Endothelial cell of umbilical vein (primary cell): ENCODE measurements around the gene CSF2. TPM values are rescaled to one million over a fixed set of nuclear protein-coding genes. Genes with fewer than 3 reads are reported as not detected.

Experiments used
- BruUV-seq: library from RNA; stranded (reverse); fragments of 400-500 nt; replicated peaks from 2 replicates; lab custom pipeline; 2021; lab: Mats Ljungman, UMichigan
- CTCF ChIA-PET: fragments of 300-600, 350-600 bp; sonication (Branson Sonifier 250); formaldehyde crosslinking; loops from one replicate; lab custom pipeline; 2021; ENCODE audit warnings: antibody characterized with exemption, inconsistent platforms; lab: Charles Lee
- POLR2A ChIA-PET: fragments of 300-600, 350-600 bp; sonication (Branson Sonifier 250); formaldehyde crosslinking; loops from one replicate; lab custom pipeline; 2021; ENCODE audit warnings: antibody characterized with exemption, inconsistent platforms; lab: Charles Lee
- DNase-seq: peaks from one replicate; pipeline ENCODE4 v3.0.0-alpha.2; 2011; ENCODE audit warnings: low read depth, low spot score
- FAIRE-seq: peaks from 2 replicates; lab custom pipeline; 2011; peaks lifted over from hg19 to GRCh38; lab: Jason Lieb, UNC
- H2AFZ ChIP-seq: 2 replicates; pipeline ENCODE4 v1.6.0; 2012; ENCODE audit warnings: low read depth, low read length, control low read depth, inconsistent platforms
- H3K27ac ChIP-seq: 2 replicates; pipeline ENCODE4 v1.5.1; 2011; ENCODE audit warnings: low read depth, mild to moderate bottlenecking, control low read depth, low read length, moderate library complexity; ENCODE audit not compliant: insufficient read depth
- H3K27me3 ChIP-seq, 2 experiments: 2 replicates each; pipeline versions ENCODE4 v1.6.0 to v1.6.1; 2011; ENCODE audit warnings: low read length in 2 of 2, mixed read lengths in 1 of 2; ENCODE audit not compliant: control insufficient read depth in 2 of 2, insufficient read depth in 2 of 2
- H3K36me3 ChIP-seq, 2 experiments: 2 replicates in 1 of 2; 3 replicates in 1 of 2; pipeline ENCODE4 v1.5.1; 2011; ENCODE audit warnings: low read length in 2 of 2, mild to moderate bottlenecking in 1 of 2, moderate library complexity in 1 of 2; ENCODE audit not compliant: control insufficient read depth in 2 of 2, insufficient read depth in 2 of 2; ENCODE audit errors: extremely low read depth in 1 of 2
- H3K4me1 ChIP-seq: 3 replicates; pipeline ENCODE4 v1.5.1; 2011; ENCODE audit warnings: mild to moderate bottlenecking, low read length; ENCODE audit not compliant: control insufficient read depth, insufficient read depth; ENCODE audit errors: extremely low read depth
- H3K4me2 ChIP-seq: 2 replicates; pipeline ENCODE4 v1.6.1; 2011; ENCODE audit warnings: low read length, control low read depth, mixed read lengths; ENCODE audit not compliant: insufficient read depth
- H3K4me3 ChIP-seq, 3 experiments: fragments of 200-600 bp in 1 of 3; sonication (generic), shearing (Covaris generic) in 1 of 3; replicated peaks in 1 of 3; 2 replicates each; pipeline ENCODE4 v1.5.1; 2011 to 2016; ENCODE audit warnings: control low read depth in 3 of 3, low read length in 3 of 3, mild to moderate bottlenecking in 2 of 3, inconsistent platforms in 1 of 3, low read depth in 1 of 3, moderate library complexity in 1 of 3; ENCODE audit not compliant: insufficient read depth in 1 of 3
- H3K79me2 ChIP-seq: 2 replicates; pipeline ENCODE4 v1.6.0; 2012; ENCODE audit warnings: low read length, inconsistent platforms; ENCODE audit not compliant: control insufficient read depth, insufficient read depth
- H3K9ac ChIP-seq: replicated peaks from 2 replicates; pipeline ENCODE3; 2011; ENCODE audit warnings: low read length, control low read depth; ENCODE audit not compliant: insufficient read depth; ENCODE audit errors: extremely low read depth
- H3K9me1 ChIP-seq: replicated peaks from 3 replicates; pipeline ENCODE4 v1.6.0; 2011; ENCODE audit warnings: mild to moderate bottlenecking, low read length; ENCODE audit not compliant: control insufficient read depth, insufficient read depth; ENCODE audit errors: extremely low read depth
- H3K9me3 ChIP-seq: replicated peaks from 2 replicates; pipeline ENCODE4 v1.5.1; 2012; ENCODE audit warnings: low read length, inconsistent platforms; ENCODE audit not compliant: control insufficient read depth, insufficient read depth
- H4K20me1 ChIP-seq: replicated peaks from 2 replicates; pipeline ENCODE3; 2011; ENCODE audit warnings: mild to moderate bottlenecking, low read length; ENCODE audit not compliant: control insufficient read depth, insufficient read depth; ENCODE audit errors: extremely low read depth
- EZH2 ChIP-seq: IDR thresholded peaks from 2 replicates; pipeline ENCODE4 v1.6.1; 2012; ENCODE audit warnings: borderline replicate concordance, low read depth, mild to moderate bottlenecking, moderate library complexity, low read length, inconsistent platforms; ENCODE audit not compliant: severe bottlenecking
- FOS ChIP-seq: IDR thresholded peaks from 2 replicates; pipeline ENCODE4 v1.6.1; 2011; ENCODE audit warnings: mild to moderate bottlenecking, low read length, moderate library complexity, borderline replicate concordance; ENCODE audit not compliant: insufficient read depth
- GATA2 ChIP-seq: IDR thresholded peaks from 2 replicates; pipeline ENCODE4 v1.7.0; 2011; ENCODE audit warnings: low read depth, mild to moderate bottlenecking, moderate library complexity, mixed read lengths, low read length; ENCODE audit not compliant: insufficient read length, insufficient read depth
- JUN ChIP-seq: IDR thresholded peaks from 2 replicates; pipeline ENCODE4 v1.6.1; 2011; ENCODE audit warnings: borderline replicate concordance, low read depth; ENCODE audit not compliant: insufficient read length, insufficient read depth
- MYC ChIP-seq: IDR thresholded peaks from one replicate; pipeline ENCODE4 v1.6.1; 2011; ENCODE audit warnings: mild to moderate bottlenecking, low read depth, low read length
- POLR2A ChIP-seq: IDR thresholded peaks from 2 replicates; pipeline ENCODE4 v1.6.1; 2012; ENCODE audit warnings: low read depth, mild to moderate bottlenecking, control low read depth, low read length
- POLR2AphosphoS5 ChIP-seq: IDR thresholded peaks from 2 replicates; pipeline ENCODE4 v1.6.1; 2012; ENCODE audit warnings: low read depth, mild to moderate bottlenecking, control low read depth, low read length, moderate library complexity; ENCODE audit not compliant: insufficient read depth
- dilution Hi-C: fragments of 300-500 bp; cut with MboI; formaldehyde crosslinking; loops from one replicate; pipeline ENCODE4 v1.15.0; 2019; ENCODE audit warnings: low sequenced_read_pairs; ENCODE audit not compliant: extremely low pct_ligation_motif_present
- intact Hi-C: fragments of 100-400 bp; cut with micrococcal nuclease; formaldehyde crosslinking; loops from one replicate; pipeline ENCODE4 v1.10.0; 2022
- polyA plus RNA-seq, 4 experiments: library from polyadenylated mRNA; depleted of rRNA in 3 of 4; stranded (reverse) in 3 of 4; unstranded in 1 of 4; fragments of >200 nt; gene quantifications; 2 replicates each; pipeline versions ENCODE4 v1.2.1 to v1.2.3, GENCODE V29; 2011 to 2012; ENCODE audit warnings: missing spikeins in 1 of 4
- total RNA-seq: library from RNA; stranded (reverse); gene quantifications from 2 replicates; pipeline ENCODE4 v1.2.3, GENCODE V29; 2021
- TF ChIP-seq, protein P1 (sequence below): IDR thresholded peaks from 2 replicates; pipeline ENCODE4 v1.6.1; 2011; ENCODE audit not compliant: insufficient read depth, insufficient read length
- TF ChIP-seq, protein P2 (sequence below), 2 donors: IDR thresholded peaks; 1 replicate in 1 of 2; 2 replicates in 1 of 2; pipeline ENCODE4 v1.5.1; 2011; ENCODE audit warnings: low read length in 2 of 2, mild to moderate bottlenecking in 2 of 2, moderate library complexity in 2 of 2, control low read depth in 1 of 2, inconsistent platforms in 1 of 2, low read depth in 1 of 2; ENCODE audit not compliant: insufficient read depth in 1 of 2; ENCODE audit errors: extremely low read depth in 1 of 2

Gene CSF2
- total and polyA plus RNA-seq, 2 donors (not counting 3 experiments of a cell fraction or from before 2014, with no cell fraction given), result not detected

DNA sequence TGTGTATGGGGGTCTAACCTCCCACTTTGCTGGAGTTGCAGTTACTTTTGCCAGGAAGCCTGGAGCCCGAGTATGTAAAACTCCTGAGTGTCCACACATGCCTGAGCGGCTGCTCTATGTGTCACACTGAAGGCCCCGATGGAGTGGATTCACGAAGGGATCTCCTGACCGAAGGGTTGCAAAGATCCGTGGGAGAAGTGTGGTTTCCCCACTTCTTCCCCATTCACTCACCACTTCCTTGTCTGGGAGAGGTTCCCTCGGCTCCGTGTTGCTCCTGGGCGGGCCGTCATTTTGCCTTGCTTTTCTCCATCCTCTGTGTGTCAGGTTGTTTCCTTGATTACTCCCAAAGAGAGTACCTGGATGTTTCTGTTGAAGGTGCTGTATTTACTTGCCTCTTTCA lies 29.4 kb upstream of the CSF2 start:
- H3K9me1 ChIP-seq, result no peaks in the 10 kb centered on the region
- FAIRE-seq (no peak), DNase-seq (no peak)
- intact Hi-C loops (no loop called here), dilution Hi-C loops (no loop called here)
- no peak overlapping the region for H3K4me3 ChIP-seq
- BruUV-seq, result no TSS peak
- no peak overlapping the region for H3K4me2 ChIP-seq
- H3K36me3 ChIP-seq, result no peaks in the 10 kb centered on the region
- no peak overlapping the region for H2AFZ ChIP-seq
- ChIA-PET CTCF (no interaction called here), POLR2A (no interaction called here)
- no peaks in the 10 kb centered on the region for H3K79me2 ChIP-seq
- H3K9me3 ChIP-seq, result no peaks in the 10 kb centered on the region
- no peak overlapping the region for H3K9ac ChIP-seq
- no peak overlapping the region for H3K27ac ChIP-seq
- peaks cover 2% of the 10 kb centered on the region in 2 experiments for H3K27me3 ChIP-seq
- no peaks in the 10 kb centered on the region for H3K4me1 ChIP-seq
- TF ChIP-seq, protein P1, sequence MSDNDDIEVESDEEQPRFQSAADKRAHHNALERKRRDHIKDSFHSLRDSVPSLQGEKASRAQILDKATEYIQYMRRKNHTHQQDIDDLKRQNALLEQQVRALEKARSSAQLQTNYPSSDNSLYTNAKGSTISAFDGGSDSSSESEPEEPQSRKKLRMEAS, result no peak
- TF ChIP-seq POLR2A (no peak), POLR2AphosphoS5 (no peak), MYC (no peak), EZH2 (no peak), GATA2 (no peak), FOS (no peak), JUN (no peak)
- TF ChIP-seq, protein P2, sequence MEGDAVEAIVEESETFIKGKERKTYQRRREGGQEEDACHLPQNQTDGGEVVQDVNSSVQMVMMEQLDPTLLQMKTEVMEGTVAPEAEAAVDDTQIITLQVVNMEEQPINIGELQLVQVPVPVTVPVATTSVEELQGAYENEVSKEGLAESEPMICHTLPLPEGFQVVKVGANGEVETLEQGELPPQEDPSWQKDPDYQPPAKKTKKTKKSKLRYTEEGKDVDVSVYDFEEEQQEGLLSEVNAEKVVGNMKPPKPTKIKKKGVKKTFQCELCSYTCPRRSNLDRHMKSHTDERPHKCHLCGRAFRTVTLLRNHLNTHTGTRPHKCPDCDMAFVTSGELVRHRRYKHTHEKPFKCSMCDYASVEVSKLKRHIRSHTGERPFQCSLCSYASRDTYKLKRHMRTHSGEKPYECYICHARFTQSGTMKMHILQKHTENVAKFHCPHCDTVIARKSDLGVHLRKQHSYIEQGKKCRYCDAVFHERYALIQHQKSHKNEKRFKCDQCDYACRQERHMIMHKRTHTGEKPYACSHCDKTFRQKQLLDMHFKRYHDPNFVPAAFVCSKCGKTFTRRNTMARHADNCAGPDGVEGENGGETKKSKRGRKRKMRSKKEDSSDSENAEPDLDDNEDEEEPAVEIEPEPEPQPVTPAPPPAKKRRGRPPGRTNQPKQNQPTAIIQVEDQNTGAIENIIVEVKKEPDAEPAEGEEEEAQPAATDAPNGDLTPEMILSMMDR (IDR thresholded peaks at IDR 0.05; ENCODE audit: extremely low read depth in 1 of 2, insufficient read depth in 1 of 2, low read depth in 1 of 2, low read length in 2 of 2), result no peak
- no peaks in the 10 kb centered on the region for H4K20me1 ChIP-seq
